Measurements from ENCODE around the gene AP1B1. TPM values are rescaled to one million over a fixed set of nuclear protein-coding genes. Genes with fewer than 3 reads are reported as not detected.

Gene AP1B1
- total RNA-seq, 1 donor from 2014 or later = 60.9 TPM

DNA sequence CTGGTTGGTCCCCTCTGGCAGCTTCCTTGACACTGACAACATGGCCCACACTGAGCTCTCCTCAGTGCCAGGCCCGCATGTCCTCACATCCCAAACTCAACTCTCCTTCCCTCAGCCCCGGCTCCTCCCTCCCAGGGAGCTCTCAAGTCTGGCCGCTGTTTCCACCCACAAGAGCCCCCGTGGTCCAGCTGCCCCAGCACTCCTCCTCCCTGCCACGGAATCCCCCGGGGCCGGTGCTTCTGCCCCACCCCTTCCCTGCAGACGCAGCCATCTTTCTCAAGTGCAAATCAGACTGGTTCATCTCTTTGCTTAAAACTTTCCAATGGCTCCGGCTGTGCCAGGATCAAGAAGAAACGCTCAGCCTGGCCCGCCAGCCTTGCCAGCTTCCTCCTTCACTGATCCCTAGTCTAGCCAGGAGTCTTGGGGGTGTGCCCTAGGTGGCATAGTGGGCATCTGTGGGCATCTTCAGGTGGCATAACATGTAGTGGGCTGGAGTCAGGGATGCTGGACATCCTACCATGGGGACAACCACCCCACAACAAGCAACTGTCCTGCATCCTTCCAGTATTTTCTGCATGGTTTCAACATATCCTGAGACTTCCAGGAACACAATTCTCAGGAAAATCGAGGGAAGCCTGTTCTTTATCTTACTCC is 50.6 kb downstream of the AP1B1 start:
- Mint-ChIP-seq H3K9me3 (no peaks in the 10 kb centered on the region), H3K4me1 (ENCODE audit: unreplicated experiment) (peaks cover 3% of the 10 kb centered on the region), H3K36me3 (peaks cover 12% of the 10 kb centered on the region), H3K27ac (no peak overlapping the region), H3K27me3 (no peaks in the 10 kb centered on the region), H3K4me3 (no peak overlapping the region)
- TF ChIP-seq, protein P1, sequence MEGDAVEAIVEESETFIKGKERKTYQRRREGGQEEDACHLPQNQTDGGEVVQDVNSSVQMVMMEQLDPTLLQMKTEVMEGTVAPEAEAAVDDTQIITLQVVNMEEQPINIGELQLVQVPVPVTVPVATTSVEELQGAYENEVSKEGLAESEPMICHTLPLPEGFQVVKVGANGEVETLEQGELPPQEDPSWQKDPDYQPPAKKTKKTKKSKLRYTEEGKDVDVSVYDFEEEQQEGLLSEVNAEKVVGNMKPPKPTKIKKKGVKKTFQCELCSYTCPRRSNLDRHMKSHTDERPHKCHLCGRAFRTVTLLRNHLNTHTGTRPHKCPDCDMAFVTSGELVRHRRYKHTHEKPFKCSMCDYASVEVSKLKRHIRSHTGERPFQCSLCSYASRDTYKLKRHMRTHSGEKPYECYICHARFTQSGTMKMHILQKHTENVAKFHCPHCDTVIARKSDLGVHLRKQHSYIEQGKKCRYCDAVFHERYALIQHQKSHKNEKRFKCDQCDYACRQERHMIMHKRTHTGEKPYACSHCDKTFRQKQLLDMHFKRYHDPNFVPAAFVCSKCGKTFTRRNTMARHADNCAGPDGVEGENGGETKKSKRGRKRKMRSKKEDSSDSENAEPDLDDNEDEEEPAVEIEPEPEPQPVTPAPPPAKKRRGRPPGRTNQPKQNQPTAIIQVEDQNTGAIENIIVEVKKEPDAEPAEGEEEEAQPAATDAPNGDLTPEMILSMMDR (conservative IDR thresholded peaks at IDR 0.05) = no peak
- no peak for DNase-seq (ENCODE audit: extremely low spot score, unreplicated experiment)

- DNase-seq (ENCODE audit: extremely low spot score, unreplicated experiment) = no peak
- peaks cover 9% of the 10 kb centered on the region for H3K36me3 Mint-ChIP-seq
- no peak overlapping the region for H3K27ac Mint-ChIP-seq
- no peaks in the 10 kb centered on the region for H3K27me3 Mint-ChIP-seq
- no peaks in the 10 kb centered on the region for H3K9me3 Mint-ChIP-seq
- TF ChIP-seq, protein P1 (conservative IDR thresholded peaks at IDR 0.05) = no peak
- H3K4me1 Mint-ChIP-seq (ENCODE audit: unreplicated experiment) = no peaks in the 10 kb centered on the region
- H3K4me3 Mint-ChIP-seq = no peak overlapping the region
Observed at GRCh38 chr22:29336751-29337490, 51.4 kb downstream of the AP1B1 start.

- Mint-ChIP-seq H3K36me3 (peaks cover 8% of the 10 kb centered on the region), H3K4me3 (no peak overlapping the region), H3K4me1 (ENCODE audit: unreplicated experiment) (peaks cover 4% of the 10 kb centered on the region), H3K27me3 (no peaks in the 10 kb centered on the region), H3K27ac (no peak overlapping the region), H3K9me3 (no peaks in the 10 kb centered on the region)
- no peak for DNase-seq (ENCODE audit: extremely low spot score, unreplicated experiment)
- TF ChIP-seq, protein P1 (conservative IDR thresholded peaks at IDR 0.05) = no peak
Observed at GRCh38 chr22:29335656-29336055, 52.7 kb downstream of the AP1B1 start.

DNA sequence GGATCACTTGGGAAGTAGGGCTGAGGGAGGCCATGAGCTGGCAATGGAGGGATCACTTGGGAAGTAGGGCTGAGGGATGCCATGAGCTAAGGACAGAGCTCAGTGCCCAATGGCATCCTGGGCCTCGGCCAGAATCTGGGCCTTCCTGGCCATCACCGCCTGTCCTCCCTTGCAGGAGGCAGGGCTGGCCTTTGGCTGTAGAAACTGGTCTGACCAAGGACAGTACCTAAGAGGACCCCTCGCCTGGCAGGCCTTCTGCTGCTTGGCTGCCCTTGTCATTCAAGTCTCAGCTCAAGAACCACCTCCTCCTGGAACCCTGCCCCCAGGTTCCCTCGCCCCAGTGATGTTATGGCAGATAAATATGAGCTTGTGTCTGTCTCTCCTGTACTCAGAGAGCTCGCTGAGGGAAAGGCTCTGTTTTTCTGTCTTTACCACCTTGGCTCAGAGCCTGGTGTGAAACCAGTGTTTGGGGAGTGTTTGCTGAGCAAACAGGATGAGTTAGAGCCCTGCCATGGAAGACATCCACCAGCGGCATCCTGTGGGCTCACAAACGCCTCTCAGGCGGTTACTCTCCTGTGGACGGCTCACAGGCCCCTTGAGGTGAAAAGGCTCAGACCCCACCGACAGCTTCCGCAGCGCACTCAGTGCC is 53.5 kb downstream of the AP1B1 start:
- Mint-ChIP-seq H3K27ac (no peak overlapping the region), H3K27me3 (no peaks in the 10 kb centered on the region), H3K9me3 (no peaks in the 10 kb centered on the region), H3K4me1 (ENCODE audit: unreplicated experiment) (peaks cover 6% of the 10 kb centered on the region), H3K4me3 (no peak overlapping the region), H3K36me3 (peaks cover 8% of the 10 kb centered on the region)
- TF ChIP-seq, protein P1 (conservative IDR thresholded peaks at IDR 0.05) = no peak
- no peak for DNase-seq (ENCODE audit: extremely low spot score, unreplicated experiment)

DNA sequence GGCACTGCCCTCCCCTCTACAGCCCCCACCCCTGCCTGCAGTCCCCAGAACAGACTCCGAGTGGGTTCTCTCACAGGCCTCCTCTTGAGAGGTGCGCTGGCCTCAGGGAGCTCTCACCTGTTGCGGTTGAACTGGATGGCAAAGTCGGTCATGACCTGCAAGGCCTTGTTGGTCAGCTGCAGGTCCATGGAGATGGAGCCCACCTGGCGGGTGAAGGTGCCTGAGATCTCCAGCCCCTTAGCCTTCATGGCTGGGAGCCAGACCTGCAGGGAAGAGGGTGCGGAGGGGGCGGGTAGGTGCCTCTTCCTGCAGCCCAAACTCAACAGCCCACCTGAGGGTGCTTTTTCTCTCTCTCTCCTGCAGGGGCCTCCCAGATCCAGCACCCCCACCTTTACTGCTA is 54.2 kb downstream of the AP1B1 start:
- no peaks in the 10 kb centered on the region for H3K27me3 Mint-ChIP-seq
- peaks cover 10% of the 10 kb centered on the region for H3K4me1 Mint-ChIP-seq (ENCODE audit: unreplicated experiment)
- H3K36me3 Mint-ChIP-seq = peaks cover 8% of the 10 kb centered on the region
- no peak for DNase-seq (ENCODE audit: extremely low spot score, unreplicated experiment)
- H3K9me3 Mint-ChIP-seq = no peaks in the 10 kb centered on the region
- no peak overlapping the region for H3K27ac Mint-ChIP-seq
- TF ChIP-seq, protein P1 (conservative IDR thresholded peaks at IDR 0.05) = no peak
- no peak overlapping the region for H3K4me3 Mint-ChIP-seq

Data from type B pancreatic cell (in vitro differentiated cells).